Neural cell (in vitro differentiated cells): Measurements from ENCODE around the gene APBB1IP. TPM values are rescaled to one million over a fixed set of nuclear protein-coding genes. Genes with fewer than 3 reads are reported as not detected.

Experiments used
- H2AFZ ChIP-seq: fragments of 200-600, 300-800 bp; sonication (generic), shearing (Covaris generic); 2 replicates; pipeline ENCODE4 v1.6.0; 2014; ENCODE audit warnings: low read depth, mild to moderate bottlenecking, antibody characterized with exemption, low read length, moderate library complexity
- H3F3A ChIP-seq: fragments of 200-600 bp; shearing (Covaris generic); 2 replicates; pipeline ENCODE4 v1.6.1; 2016; ENCODE audit warnings: mild to moderate bottlenecking, moderate library complexity, mixed read lengths, antibody characterized with exemption, low read length; ENCODE audit not compliant: insufficient read depth, poor library complexity, severe bottlenecking
- H3K27ac ChIP-seq: fragments of 200-600, 300-800 bp; sonication (generic), shearing (Covaris generic); 2 replicates; pipeline ENCODE4 v1.5.1; 2014; ENCODE audit warnings: mild to moderate bottlenecking, low read length, moderate library complexity
- H3K27me3 ChIP-seq: fragments of 300-800, 200-600 bp; sonication (generic), shearing (Covaris generic); 2 replicates; pipeline ENCODE4 v1.6.0; 2014; ENCODE audit warnings: mild to moderate bottlenecking, low read depth, low read length, moderate library complexity; ENCODE audit not compliant: insufficient read depth
- H3K36me3 ChIP-seq: fragments of 300-800, 200-600 bp; sonication (generic), shearing (Covaris generic); 2 replicates; pipeline ENCODE4 v1.5.1; 2014; ENCODE audit warnings: mild to moderate bottlenecking, antibody characterized with exemption, low read length, moderate library complexity; ENCODE audit not compliant: insufficient read depth
- H3K4me2 ChIP-seq: fragments of 300-800, 200-600 bp; sonication (generic), shearing (Covaris generic); 2 replicates; pipeline ENCODE4 v1.6.0; 2014; ENCODE audit warnings: mild to moderate bottlenecking, low read length
- H3K4me3 ChIP-seq: fragments of 300-800, 200-600 bp; sonication (generic), shearing (Covaris generic); 2 replicates; pipeline ENCODE4 v1.5.1; 2014; ENCODE audit warnings: mild to moderate bottlenecking, low read length, moderate library complexity
- H3K79me2 ChIP-seq: fragments of 200-600 bp; shearing (Covaris generic); replicated peaks from 2 replicates; pipeline ENCODE4 v1.6.0; 2014; ENCODE audit warnings: mild to moderate bottlenecking, low read length, moderate library complexity; ENCODE audit not compliant: insufficient read depth
- H3K9ac ChIP-seq: fragments of 300-800, 200-600 bp; sonication (generic), shearing (Covaris generic); 2 replicates; pipeline ENCODE4 v1.6.1; 2016; ENCODE audit warnings: mild to moderate bottlenecking, low read length, mixed read lengths
- H3K9me2 ChIP-seq: fragments of 200-600 bp; shearing (Covaris generic); 2 replicates; pipeline ENCODE4 v1.6.1; 2016; ENCODE audit warnings: mild to moderate bottlenecking, low read length, mixed read lengths; ENCODE audit not compliant: insufficient read depth
- H3K9me3 ChIP-seq: fragments of 200-600, 300-800 bp; sonication (generic), shearing (Covaris generic); 2 replicates; pipeline ENCODE4 v1.6.1; 2016; ENCODE audit warnings: mild to moderate bottlenecking, mixed run types, low read length, moderate library complexity, mixed read lengths
- H4K20me1 ChIP-seq: fragments of 200-600 bp; shearing (Covaris generic); 2 replicates; pipeline ENCODE4 v1.6.1; 2016; ENCODE audit warnings: mild to moderate bottlenecking, mixed run types; ENCODE audit not compliant: insufficient read depth
- EP300 ChIP-seq: fragments of 450-650 bp; conservative IDR thresholded peaks from 2 replicates; pipeline ENCODE4 v1.6.1; 2014; ENCODE audit warnings: antibody characterized with exemption, mild to moderate bottlenecking, moderate library complexity; ENCODE audit not compliant: poor library complexity, severe bottlenecking
- EZH2 ChIP-seq: fragments of 200-600, 300-800 bp; shearing (Covaris generic), sonication (generic); IDR thresholded peaks from 2 replicates; pipeline ENCODE4 v1.6.1; 2014; ENCODE audit warnings: antibody characterized with exemption, low read length, borderline replicate concordance, mild to moderate bottlenecking; ENCODE audit not compliant: insufficient read depth, poor library complexity, severe bottlenecking
- MXI1 ChIP-seq: fragments of 450-650 bp; conservative IDR thresholded peaks from 2 replicates; pipeline ENCODE4 v1.6.1; 2014; ENCODE audit warnings: antibody characterized with exemption, mild to moderate bottlenecking; ENCODE audit not compliant: poor library complexity, severe bottlenecking
- POLR2AphosphoS5 ChIP-seq: IDR thresholded peaks from 2 replicates; pipeline ENCODE4 v1.6.1; 2012
- RAD21 ChIP-seq: fragments of 450-650 bp; conservative IDR thresholded peaks from 2 replicates; pipeline ENCODE4 v1.6.1; 2014; ENCODE audit warnings: antibody characterized with exemption, mild to moderate bottlenecking, moderate library complexity
- SMC3 ChIP-seq: fragments of 450-650 bp; conservative IDR thresholded peaks from 2 replicates; pipeline ENCODE4 v1.6.1; 2014; ENCODE audit warnings: antibody characterized with exemption, mild to moderate bottlenecking, moderate library complexity; ENCODE audit not compliant: poor library complexity
- TAF1 ChIP-seq: IDR thresholded peaks from 2 replicates; pipeline ENCODE4 v1.6.1; 2012; ENCODE audit warnings: low read depth
- polyA plus RNA-seq: library from polyadenylated mRNA; depleted of rRNA; stranded (reverse); fragments of >200 nt; gene quantifications from 2 replicates; pipeline ENCODE4 v1.2.3, GENCODE V29; 2014
- TF ChIP-seq, protein P1 (sequence below): fragments of 450-650 bp; IDR thresholded peaks from 2 replicates; pipeline ENCODE4 v1.5.1; 2014; ENCODE audit warnings: antibody characterized with exemption, mild to moderate bottlenecking, moderate library complexity; ENCODE audit not compliant: poor library complexity, severe bottlenecking
- TF ChIP-seq, protein P2 (sequence below): IDR thresholded peaks from 2 replicates; pipeline ENCODE4 v1.6.1; 2012; ENCODE audit warnings: borderline replicate concordance

Gene APBB1IP
- polyA plus RNA-seq, 1 donor from 2014 or later = not detected

DNA sequence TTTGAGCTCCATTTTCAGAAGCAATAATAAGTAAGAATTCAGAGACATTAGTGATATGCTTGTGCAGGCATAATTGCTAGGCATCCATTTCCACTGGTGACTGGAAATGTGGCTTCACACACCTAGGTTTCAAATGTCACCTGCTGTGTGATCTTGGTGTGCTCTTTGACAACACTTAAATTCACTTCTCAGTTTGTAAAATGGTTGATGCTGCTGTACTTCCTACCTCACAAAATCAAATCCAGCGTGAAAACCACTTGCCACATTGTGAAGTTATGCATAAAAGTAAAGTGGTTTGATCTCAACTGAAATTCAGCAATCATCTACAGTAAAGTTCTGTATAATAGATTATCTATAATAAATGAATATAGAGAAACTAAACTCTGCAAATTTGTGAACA lies 82.4 kb downstream of the APBB1IP start:
- Histone ChIP-seq H3K36me3 (no peaks in the 10 kb centered on the region), H3K79me2 (no peaks in the 10 kb centered on the region), H3K27me3 (no peaks in the 10 kb centered on the region), H3K27ac (no peak overlapping the region), H3K9ac (no peak overlapping the region), H2AFZ (no peak overlapping the region), H3K4me3 (no peak overlapping the region), H3K9me2 (no peaks in the 10 kb centered on the region), H3F3A (no peaks in the 10 kb centered on the region), H4K20me1 (no peaks in the 10 kb centered on the region), H3K4me2 (no peak overlapping the region), H3K9me3 (no peaks in the 10 kb centered on the region)
- TF ChIP-seq SMC3 = no peak
- TF ChIP-seq MXI1 = no peak
- no peak for TF ChIP-seq POLR2AphosphoS5
- TF ChIP-seq RAD21 = no peak
- no peak for TF ChIP-seq EP300
- TF ChIP-seq EZH2 = no peak
- TF ChIP-seq, protein P1, sequence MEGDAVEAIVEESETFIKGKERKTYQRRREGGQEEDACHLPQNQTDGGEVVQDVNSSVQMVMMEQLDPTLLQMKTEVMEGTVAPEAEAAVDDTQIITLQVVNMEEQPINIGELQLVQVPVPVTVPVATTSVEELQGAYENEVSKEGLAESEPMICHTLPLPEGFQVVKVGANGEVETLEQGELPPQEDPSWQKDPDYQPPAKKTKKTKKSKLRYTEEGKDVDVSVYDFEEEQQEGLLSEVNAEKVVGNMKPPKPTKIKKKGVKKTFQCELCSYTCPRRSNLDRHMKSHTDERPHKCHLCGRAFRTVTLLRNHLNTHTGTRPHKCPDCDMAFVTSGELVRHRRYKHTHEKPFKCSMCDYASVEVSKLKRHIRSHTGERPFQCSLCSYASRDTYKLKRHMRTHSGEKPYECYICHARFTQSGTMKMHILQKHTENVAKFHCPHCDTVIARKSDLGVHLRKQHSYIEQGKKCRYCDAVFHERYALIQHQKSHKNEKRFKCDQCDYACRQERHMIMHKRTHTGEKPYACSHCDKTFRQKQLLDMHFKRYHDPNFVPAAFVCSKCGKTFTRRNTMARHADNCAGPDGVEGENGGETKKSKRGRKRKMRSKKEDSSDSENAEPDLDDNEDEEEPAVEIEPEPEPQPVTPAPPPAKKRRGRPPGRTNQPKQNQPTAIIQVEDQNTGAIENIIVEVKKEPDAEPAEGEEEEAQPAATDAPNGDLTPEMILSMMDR = no peak
- TF ChIP-seq, protein P2, sequence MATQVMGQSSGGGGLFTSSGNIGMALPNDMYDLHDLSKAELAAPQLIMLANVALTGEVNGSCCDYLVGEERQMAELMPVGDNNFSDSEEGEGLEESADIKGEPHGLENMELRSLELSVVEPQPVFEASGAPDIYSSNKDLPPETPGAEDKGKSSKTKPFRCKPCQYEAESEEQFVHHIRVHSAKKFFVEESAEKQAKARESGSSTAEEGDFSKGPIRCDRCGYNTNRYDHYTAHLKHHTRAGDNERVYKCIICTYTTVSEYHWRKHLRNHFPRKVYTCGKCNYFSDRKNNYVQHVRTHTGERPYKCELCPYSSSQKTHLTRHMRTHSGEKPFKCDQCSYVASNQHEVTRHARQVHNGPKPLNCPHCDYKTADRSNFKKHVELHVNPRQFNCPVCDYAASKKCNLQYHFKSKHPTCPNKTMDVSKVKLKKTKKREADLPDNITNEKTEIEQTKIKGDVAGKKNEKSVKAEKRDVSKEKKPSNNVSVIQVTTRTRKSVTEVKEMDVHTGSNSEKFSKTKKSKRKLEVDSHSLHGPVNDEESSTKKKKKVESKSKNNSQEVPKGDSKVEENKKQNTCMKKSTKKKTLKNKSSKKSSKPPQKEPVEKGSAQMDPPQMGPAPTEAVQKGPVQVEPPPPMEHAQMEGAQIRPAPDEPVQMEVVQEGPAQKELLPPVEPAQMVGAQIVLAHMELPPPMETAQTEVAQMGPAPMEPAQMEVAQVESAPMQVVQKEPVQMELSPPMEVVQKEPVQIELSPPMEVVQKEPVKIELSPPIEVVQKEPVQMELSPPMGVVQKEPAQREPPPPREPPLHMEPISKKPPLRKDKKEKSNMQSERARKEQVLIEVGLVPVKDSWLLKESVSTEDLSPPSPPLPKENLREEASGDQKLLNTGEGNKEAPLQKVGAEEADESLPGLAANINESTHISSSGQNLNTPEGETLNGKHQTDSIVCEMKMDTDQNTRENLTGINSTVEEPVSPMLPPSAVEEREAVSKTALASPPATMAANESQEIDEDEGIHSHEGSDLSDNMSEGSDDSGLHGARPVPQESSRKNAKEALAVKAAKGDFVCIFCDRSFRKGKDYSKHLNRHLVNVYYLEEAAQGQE = no peak
- no peak for TF ChIP-seq TAF1

DNA sequence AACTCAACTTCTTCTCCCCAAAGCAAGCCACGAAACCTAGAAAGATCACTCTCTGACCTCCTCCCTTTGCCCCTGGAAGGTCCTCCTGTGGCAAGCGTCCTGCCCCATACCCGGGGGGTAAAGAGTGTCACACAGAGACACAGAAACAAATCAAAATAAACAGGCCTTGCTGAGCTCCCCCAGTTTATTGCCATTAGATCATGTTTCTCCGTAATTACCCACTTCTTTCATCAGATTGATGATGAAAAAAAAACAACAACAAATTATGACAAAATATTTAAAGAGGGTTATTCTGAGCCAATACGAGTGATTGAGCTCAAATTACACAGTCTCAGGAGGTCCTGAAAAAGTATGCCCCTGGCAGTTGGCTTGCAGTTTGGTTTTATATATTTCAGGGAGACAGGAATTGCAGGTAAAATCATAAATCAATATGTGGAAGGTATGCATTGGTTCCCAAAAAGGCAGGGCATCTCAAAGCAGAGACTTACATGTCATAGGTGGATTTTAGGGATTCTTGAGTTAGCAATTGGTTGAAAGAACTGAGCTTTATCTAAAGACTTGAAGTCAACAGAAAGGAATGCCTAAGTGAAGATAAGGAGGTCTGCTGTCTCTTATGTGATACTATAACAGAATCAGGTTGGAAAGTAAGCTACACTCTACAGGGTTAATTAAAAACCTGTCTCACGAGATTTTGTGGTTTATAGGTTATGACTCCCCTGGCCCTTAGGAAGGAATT lies 86.2 kb downstream of the APBB1IP start:
- H3K36me3 ChIP-seq = no peaks in the 10 kb centered on the region
- H3K9me2 ChIP-seq = no peaks in the 10 kb centered on the region
- H3K79me2 ChIP-seq = no peaks in the 10 kb centered on the region
- no peaks in the 10 kb centered on the region for H4K20me1 ChIP-seq
- H3F3A ChIP-seq = no peaks in the 10 kb centered on the region
- no peak overlapping the region for H2AFZ ChIP-seq
- no peak overlapping the region for H3K9ac ChIP-seq
- H3K4me2 ChIP-seq = no peak overlapping the region
- H3K4me3 ChIP-seq = no peak overlapping the region
- TF ChIP-seq EZH2 (no peak), TAF1 (no peak)
- no peaks in the 10 kb centered on the region for H3K27me3 ChIP-seq
- no peaks in the 10 kb centered on the region for H3K9me3 ChIP-seq
- H3K27ac ChIP-seq = no peak overlapping the region
